Stimulated activated CD8-positive, alpha-beta memory T cell treated with anti-CD3 and anti-CD28 coated beads, Interleukin-7, amount 100 ng/mL, for 48 hours (primary cell): ENCODE measurements around the gene UGT1A4.

Experiments
- DNase-seq, 2 donors: peaks; one replicate each; pipeline ENCODE4 v3.0.0-alpha.2; 2020; ENCODE audit warnings: low read depth in 1 of 2; ENCODE audit errors: extremely low read depth in 1 of 2

The UGT1A4 gene

DNA sequence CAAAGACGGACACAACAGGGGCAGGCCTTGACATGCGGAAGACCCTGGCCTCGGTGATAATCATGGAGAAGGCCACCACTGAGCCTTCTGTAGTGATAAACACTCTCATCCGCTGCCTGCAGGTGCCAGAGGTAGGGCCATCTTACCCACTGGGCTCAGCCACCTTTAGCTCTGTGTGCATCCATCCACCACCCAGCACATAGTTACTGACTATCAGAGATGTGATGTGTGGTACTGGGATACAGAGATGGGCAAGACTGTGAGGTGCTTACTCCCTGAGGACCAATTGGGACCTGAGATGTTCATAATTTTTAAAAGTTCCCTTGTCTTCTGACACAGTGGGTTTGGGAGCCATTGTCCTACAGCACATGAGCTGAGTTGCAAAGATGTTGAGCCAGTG is 61.2 kb downstream of the UGT1A4 start:
- DNase-seq: no peak

- no peak for DNase-seq
Measured at GRCh38 chr2:233780771-233781170, 62.2 kb downstream of the UGT1A4 start.

DNA sequence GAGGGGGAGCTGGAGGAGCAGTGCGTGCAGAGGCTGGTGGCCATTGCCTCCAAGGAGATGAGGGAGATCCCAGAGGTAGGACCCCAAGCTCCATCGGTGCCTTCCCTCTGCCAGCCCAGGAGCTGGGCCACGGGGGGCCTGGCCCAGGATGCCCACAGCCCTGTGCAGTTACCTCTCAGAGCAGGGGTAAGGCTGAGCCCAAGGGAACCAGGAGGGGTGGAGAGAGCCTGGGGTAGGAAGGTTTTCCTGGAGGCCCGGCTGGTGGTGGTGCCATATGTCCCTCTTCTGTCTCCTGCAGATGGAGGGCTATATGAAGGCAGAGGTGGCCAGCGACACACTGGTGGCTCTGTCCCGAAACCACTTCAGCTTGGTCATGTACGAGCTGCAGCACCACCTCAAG is 71.0 kb downstream of the UGT1A4 start:
- no peak for DNase-seq

DNA sequence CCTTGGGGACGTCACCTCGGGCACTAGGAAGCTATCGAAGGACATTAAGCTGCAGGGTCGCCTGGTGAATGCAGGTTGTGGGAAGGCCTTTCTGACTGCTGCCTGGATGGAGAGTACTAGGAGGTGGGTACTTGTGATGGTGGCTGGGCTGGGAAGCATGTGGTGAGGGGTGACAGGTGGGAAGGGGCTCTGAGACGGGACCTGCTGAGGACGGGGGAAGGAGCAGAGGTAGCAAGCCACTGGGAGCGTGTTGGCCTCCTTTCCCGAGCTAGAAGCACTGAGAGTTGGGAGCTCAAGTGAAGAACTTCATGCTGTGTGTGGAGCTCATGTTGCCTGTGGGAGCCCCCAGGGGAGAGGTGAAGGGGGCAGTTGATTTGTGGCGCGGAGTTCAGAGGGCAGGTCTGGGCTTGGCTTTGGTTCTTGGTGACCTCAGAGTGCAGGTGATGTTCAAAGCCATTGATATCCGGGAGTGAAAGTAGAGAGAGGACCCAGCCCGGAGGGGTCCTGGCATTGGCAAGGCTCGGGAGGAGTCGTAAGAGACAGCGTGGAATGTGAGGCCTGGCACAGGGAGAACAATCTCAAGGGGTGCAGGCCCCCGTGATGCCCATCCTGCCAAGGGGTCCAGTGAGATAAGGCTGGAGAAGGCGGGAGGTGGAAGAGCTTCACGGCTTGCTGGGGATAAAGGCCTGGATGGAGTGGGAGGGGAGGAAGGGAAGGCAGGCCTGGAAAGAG is 72.8 kb downstream of the UGT1A4 start:
- no peak for DNase-seq

DNA sequence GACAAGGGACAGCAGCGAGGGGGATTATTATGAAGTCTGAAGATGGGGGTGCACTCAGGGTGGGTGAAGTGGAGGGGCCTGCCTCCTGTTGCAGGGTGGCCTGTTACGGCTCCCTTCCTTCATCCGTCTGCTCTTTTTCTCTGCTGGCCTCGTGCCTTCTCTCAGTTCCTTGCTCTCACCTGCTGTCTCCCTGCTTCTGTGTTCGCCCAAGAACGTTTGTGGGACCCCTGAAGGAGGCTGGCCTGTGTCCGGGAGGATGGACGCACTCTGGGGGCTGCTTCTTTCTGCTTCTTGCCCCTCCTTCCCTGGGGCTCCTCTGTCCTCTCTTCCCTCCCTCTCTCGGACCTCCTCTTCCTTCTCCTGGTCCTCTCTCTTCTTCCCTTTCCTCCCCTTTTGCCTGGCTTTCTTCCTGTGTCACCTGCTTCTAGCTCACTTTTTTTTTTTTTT is 73.4 kb downstream of the UGT1A4 start:
- no peak for DNase-seq

- DNase-seq: no peak
Measured at GRCh38 chr2:233792720-233793119, 74.2 kb downstream of the UGT1A4 start.

- DNase-seq: no peak
Measured at GRCh38 chr2:233793465-233794127, 75.1 kb downstream of the UGT1A4 start.

GRCh38 chr2:233794128-233794658 is 75.7 kb downstream of the UGT1A4 start:
- DNase-seq: no peak

DNA sequence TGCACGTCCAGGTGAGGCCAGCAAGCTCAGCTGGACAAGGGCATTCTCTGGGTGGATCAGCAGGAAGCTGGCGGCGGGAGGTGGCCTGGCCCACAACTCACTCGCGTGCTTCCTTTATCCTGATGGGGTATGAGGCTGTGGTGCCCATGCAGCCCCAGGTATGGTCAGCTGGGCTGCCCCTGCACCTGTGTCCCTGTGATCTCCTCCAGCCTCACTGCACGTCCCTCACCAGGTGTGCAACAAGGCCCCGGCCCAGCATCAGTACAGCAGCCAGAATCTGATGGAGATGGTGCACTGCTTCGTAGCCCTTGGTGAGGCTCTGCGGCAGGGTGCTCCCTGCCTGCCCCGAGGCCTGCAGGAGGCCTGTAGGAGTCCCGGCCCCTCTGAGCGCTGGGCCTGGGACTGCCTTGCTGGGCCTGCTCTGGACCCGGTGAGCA is 77.2 kb downstream of the UGT1A4 start:
- no peak for DNase-seq

GRCh38 chr2:233796254-233796653 is 77.7 kb downstream of the UGT1A4 start:
- no peak for DNase-seq

- DNase-seq: no peak
Measured at GRCh38 chr2:233798335-233799086, 80.0 kb downstream of the UGT1A4 start.

DNA sequence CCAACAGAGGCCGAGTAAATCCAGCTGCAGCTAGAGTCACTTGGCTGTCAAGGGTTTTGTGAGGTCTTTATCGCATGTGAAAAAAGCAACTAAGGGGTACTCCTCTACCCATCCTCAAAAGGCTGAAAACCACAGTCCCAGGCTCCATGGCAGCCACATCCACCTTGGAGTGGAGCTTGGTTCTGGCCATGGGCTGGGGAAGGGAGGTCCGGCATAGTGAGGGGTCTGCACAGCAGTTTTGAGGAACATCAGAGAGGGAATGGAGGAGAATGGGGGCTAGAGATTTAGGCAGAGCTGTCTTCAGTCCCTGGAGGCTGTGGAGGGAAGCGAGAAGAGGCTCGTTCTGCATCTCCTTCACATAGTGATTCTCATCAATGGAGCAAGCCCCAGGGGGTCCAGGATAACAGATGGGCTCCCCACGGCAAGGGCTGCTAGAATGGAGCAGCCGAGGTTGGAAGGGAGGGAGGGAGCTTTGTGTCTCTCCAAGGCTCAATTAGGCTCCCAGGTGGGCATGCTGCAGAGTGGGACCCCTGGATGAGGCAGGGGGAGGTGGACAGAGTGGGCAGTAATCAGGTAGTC is 80.6 kb downstream of the UGT1A4 start:
- DNase-seq: no peak

- DNase-seq: no peak
Measured at GRCh38 chr2:233799716-233800115, 81.2 kb downstream of the UGT1A4 start.

DNA sequence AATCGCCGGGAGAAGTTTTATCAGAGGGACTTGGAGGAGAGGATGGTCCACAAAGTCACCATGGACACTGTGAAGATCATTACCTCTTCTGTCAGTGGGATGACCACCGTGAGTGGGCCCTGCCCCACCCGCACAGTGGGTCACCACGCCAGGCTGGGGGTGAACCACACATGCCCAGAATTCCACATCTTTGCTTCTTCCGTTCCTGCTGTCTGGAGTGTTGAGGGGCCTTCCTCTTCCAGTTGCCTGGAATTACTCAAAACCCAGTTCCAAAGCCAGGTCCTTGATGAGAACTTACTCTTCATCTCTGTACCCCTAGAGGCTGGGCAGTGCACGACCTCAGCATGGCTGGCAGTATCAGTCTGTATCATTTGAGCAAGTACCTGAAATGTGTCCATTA is 81.7 kb downstream of the UGT1A4 start:
- no peak for DNase-seq

DNA sequence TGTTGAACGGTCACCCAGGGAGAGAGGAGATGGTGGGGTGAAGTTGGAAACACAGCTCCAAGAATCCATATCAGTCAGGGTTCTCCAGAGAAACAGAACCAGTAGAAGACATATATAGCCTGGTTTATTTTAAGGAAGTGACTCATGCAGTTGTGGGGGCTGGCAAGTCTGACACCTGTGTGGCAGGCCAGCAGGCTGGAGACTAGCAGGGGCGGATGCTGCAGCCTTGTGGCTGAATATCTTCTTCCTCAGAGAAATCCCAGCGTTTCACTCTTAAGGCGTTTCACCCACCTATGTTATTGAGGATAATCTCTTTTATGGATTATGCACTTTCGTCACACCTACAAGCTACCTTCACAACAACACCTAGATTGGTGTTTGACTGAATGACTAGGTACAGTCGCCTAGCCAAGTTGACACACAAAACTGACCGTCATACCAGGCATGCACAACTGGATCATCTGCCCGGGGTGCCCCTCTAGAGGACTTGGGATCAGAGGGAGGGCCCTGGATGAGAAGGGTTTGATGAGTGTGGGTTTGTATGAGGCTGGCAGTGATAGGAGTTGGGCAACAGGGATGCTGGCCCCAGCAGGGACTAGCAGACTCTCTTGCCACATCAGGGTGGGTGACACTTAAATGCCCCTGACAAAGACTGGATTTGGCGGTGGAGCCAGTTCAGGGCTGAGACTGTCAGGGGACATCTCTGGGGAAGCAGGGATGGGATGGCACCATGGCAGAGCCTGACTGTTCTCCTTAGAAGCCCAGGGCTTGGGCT is 83.0 kb downstream of the UGT1A4 start:
- peak in 1 of 2 donors; percentile 21 for DNase-seq

DNA sequence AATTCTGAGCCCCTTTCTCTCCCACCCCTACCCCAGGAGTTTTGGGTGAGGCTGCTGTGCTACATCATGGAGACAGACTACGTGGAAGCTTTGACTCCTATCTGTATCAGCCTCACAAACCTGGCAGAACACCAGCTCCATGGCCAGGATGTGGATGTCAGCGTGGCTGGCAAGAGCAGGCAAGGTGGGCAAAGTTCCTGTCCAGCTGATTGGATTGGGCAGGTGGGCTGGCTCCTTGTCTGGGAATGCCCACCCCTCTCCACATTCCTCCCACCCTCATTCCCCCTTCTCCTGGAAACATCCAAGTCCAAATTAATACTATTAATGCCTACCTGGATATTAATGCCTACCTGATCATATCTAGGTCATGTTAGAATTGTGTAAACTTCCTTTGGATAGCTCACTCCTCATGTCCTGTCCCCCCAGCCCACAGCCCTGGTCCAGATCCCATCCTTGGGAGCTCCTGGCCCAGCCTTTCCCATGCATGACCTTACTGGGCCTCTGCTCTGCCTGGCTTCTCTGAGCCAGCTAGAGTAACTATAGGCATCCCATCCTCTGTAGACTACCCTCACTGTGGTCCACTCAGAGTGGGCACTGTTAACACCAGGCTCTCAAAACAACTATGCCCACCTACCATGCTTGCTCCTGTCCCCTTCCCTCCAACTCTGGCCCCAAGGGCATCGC is 83.7 kb downstream of the UGT1A4 start:
- no peak for DNase-seq

DNA sequence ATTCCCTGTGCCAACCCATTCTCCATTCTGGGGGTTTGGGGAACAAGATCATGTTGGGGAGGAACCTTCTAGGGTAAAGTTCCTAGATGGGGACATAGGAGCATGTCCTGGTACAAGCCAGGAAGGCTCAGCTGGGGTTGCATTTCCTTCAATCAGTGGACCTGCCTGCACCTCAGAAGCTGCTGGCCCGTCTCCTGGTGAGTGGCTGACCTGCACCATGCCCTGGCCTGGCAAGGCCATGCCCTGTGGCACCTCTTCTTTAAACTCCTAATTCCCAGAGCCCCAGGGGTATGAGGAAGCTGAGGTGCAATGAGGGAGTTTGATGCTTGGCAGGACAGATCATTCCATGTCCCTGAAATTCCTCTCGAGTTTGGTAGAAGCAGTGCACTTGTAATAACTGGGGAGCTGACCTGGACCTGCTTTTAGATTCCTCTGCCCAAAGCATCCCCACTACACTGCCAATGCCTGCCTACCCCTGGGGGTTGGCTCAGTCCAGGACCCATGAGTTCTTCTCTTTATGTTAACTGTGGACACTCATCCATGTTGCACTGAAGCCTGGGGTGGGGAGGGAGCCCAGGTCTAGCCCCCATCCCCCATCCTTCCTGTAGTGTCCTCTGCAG is 84.9 kb downstream of the UGT1A4 start:
- DNase-seq: no peak

- DNase-seq: no peak
Measured at GRCh38 chr2:233803994-233804393, 85.5 kb downstream of the UGT1A4 start.

DNA sequence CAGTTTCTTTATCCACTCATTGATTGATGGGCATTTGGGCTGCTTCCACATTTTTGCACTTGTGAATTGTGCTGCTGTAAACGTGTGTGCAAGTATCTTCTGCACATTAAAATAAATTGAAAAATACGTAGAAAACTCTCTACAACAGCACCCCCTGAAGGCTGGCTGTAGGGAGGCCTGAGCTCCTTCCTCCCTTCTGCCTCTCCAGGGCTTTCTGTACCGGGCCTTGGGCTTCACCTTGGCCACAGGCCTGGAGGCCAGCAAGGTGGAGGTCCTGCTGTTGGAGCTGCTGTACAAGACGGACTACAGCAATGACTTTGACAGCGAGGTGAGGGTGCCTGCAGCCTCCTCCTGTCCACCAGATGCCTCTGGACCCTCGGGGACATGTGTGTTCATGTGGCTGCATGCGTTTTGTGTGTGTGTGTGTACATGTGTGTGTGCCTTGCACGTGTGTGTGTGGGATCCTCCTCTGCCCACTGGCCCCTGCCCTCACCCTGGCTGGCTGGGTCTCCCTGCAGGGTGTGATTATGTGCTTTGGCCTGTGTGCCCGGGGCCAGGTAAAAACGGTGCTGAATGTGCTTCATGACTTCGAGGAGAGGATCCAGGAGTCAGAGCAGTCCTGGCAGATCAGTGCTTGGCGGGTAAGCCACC is 88.8 kb downstream of the UGT1A4 start:
- DNase-seq: no peak
